HG03066 (cell line): ENCODE measurements around the gene PLCZ1.
"Not testable (repeated sequence)": the region's sequence is repeated elsewhere in the genome, so short reads cannot be mapped to it uniquely, and the experiment has no call there.

Experiments used
- ATAC-seq: cut with Tn5 transposase; IDR thresholded peaks from one replicate; pipeline ENCODE4 v1.9.1; 2021; ENCODE audit warnings: low read depth; ENCODE audit not compliant: unreplicated experiment

The PLCZ1 gene

DNA sequence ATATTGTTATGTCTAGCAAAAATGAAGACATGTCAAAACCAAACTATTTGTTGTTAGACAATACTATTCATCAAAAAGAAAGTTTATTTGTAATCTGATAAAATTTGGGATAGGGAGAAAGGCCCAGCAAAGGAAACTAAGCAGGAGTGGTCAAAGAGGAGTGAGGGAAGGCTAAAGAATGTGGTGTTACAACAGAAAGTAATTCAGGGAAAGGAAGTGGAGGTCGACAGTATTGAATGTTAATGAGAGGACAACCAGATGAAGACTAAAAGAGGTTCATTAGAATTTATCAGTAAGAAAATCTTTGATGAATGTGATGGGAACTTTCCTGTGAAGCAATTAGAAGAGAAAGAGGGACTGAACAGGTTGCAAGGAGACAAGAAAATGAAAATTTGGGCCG lies 33.9 kb downstream of the PLCZ1 start:
- no peak for ATAC-seq

DNA sequence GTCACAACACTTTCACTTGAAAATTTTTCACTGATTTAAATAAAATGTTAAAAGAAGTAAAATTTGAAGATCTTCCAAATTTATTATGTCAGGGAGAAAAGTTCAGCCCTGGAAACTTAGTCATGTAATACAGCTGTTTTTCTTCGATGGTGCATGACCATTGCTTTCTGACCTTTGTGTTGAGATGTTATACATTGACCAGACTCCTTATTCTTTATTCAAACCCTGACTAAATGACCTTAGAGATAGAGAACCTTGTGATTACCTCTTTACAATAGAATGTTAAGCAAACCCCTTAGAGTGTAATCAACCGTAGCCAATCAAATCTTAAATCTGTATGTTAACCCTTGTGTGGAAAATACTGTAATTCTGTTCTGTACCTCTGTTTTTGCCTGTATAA lies 34.5 kb downstream of the PLCZ1 start:
- no peak for ATAC-seq

DNA sequence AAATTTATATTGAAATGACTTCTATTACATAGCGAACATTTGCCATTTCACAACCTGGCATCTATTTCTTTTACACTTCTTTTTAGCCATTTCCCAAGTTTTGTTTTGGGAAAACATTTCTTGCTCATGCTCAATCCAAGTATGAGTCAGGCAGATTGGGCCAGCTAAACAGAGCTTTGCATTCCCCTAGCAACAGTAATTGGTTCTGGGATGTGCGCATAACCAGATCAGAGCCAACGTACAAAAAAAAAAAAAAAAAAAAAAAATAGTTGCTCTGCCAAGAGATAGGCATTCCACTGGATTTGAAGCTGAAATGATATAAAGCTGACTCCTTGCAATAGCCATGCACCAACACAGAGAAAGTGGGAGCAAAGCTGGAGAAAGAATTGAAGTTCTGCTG lies 37.5 kb downstream of the PLCZ1 start:
- ATAC-seq = no peak

DNA sequence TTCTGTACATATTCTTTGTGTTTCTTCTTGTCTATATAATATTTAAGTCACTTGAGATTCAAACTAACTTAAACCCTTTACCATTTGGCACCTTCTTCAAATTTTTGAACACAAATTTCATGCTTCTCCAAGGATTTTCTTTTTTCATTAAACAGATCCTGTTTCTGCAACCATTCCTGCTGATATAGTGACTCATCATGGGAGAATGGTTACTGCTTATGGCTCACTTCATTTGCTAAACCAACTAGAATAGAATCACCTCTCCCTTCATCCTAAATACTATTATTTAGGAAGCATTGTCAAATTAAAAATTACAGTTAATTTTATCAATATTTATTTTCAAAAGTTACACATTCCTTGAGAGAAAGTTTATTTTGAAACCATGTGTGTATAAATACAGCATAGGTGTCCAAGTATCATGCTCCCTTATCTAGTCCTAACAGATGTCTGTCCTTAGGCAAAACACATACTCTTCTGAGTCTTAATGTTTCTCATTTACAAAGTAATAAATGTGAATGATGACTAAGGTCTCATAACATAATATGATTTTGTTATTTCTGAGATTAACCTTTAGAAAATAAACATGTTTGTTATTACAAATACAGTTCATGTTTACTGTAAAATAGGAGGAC lies 40.7 kb downstream of the PLCZ1 start:
- ATAC-seq = no peak

DNA sequence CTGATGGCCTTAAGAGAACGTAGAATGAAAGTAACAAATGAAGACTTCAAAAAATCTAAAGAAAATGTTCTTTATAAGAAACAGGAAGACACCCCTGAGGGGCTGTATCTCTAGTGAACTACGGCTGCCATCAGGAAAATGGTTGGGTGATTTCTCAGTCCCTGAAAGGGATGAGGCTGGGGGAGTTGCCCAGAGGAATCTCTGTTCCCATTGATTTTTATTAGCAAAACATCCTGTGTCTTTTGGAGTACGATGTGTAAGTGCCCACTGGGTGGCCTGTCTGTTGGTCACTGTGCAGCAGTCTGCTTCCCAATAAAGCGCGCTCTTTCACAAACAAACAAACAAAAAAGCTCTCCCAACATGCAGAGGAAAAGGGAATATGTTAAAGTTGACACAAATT lies 43.8 kb downstream of the PLCZ1 start:
- not testable (repeated sequence) for ATAC-seq

DNA sequence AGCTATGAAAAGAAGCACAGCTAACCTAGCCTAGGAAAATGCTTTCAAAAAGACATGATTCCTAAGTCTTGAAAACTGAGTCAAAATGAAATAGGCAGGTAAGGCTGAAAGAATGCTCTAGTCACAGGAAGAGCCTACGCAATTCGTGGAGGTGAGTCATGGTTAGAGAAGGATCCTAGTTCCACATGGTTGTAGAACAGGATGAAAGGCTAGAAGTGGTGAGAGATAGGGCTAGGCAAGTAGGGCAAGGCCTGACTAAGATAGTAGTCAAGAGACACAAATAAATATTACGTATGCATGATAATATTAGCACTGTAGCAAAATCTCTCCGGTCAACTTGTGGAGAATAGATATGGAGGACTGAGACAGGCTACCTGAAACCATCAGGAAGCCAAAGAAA lies 47.2 kb downstream of the PLCZ1 start:
- no peak for ATAC-seq

DNA sequence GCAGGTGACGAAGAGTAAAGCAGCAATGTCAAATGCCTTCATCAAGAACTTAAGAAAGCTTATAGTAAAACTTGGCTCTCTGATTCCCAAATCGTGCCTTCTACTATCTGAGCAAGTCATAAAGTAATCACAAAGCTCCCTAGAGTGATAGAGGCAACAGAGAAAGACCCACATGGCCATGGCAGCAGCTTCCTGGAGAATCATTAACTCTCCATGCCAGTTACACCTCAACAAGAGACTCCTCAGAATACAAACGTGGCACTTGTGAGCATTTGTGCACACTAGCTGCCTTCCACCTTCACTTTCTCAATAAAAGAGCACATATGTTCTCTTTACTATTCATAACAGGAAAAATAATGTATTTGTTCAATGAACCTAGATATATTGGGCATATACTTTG lies 48.0 kb downstream of the PLCZ1 start:
- no peak for ATAC-seq

DNA sequence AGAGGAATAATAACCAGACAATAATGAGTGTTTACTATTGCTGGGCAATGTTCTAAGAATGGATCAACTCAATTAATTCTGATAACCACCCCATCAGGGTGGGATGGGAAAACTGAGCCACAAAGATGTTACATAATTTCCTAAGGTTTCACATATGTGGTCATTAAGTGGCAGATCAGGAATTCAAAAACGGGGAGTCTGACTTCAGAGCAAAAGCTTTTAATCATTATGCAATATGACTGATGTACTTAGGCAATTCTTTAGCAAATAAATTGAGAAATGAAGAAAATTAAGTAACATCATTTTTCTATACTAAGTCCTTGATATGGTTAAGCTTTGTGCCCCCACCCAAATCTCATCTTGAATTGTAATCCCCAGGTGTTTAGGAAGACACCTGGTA lies 53.4 kb downstream of the PLCZ1 start:
- no peak for ATAC-seq

DNA sequence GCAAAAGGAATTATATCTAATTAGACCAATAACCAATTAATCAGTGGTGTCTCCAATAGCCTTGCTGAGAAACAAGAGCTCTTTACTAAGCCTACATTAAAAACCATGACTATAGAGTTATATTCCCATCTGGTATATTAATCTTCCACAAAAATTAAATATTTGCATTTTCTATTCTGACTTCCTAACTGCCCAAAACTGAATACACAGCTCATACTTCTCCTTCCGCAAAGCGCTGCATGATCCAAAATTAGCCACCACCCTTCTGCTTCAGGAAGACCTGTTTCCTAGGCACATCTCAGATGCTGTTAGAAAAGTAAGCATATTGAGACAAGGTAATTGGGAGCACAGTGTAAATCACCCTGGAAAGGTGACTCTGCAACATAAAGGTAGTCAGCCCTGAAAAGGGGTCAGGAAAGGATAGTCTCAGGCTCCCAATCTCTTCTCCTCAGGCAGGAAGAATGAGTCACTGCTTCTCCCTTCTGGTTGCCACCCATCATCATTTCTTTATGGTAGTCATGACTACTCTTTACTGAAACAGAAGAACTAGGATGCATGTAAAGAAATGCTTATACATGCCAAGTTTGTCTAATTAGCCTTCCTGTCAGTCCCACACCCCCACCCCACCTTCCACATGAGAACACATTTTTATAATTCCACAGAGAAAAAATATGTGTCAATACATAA lies 54.3 kb downstream of the PLCZ1 start:
- no peak for ATAC-seq

DNA sequence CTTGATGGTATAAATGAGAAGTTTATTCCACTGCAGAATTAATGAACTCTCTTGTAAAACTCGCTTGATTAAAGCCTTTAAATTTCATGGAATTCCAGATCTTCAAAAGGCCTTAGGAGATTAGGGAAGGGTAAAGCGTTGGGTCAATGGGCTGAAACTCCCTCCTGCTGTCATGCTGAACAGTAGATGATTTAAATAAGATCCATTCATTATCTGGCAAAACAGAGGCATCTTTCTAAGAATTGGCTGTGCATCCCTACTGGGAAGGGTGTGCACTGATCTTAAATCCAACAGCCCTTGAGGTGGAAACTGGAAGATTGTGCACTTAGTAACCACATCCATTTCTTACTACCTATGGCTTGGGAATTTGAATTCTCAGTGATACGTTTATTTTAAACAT lies 56.0 kb downstream of the PLCZ1 start:
- ATAC-seq = no peak

DNA sequence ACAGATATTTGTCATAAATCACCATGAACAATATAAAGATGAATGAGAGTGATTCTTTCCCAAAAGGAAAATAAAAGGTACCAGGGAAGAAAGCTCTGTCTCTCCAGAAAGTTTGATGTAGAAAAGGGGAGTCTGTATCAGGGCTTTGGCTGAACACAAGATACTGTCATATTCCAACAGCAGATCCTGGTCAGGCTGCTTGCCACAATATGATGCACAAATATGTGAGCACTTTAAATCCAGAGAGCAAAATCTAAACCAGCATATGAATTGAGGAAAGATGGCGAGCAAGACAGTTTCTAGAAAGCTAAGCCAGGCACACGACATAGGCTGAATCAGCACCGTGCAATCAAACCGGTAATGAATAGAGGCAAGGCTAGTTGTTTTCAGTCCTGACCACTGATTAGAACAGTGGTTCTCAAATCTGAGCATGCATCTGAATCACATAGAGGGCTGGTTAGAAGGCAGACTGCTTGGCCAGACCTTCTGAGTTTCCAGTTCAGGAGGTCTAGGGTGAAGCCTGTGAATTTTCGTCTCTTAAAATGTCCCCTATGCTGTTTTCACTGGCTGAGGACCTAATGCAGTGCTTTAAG lies 60.7 kb downstream of the PLCZ1 start:
- no peak for ATAC-seq

DNA sequence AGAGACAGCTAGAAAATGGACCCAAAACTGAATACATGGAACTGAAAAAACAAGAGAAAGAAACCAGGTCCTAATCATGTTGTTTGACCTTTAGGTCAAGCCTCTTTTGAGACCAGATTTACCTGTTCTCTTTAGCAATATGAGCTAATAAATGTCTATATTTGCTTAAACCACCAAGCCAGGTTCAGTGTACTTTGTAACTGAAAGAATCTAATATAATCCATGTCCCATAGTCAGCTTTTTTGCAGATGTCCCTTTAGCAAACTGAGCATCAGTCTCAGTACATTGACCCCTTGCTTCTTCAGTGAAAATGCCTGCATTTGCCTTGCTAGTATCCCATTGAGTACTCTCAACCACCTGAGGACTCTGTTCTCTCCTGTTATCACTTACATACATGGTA lies 61.7 kb downstream of the PLCZ1 start:
- no peak for ATAC-seq

DNA sequence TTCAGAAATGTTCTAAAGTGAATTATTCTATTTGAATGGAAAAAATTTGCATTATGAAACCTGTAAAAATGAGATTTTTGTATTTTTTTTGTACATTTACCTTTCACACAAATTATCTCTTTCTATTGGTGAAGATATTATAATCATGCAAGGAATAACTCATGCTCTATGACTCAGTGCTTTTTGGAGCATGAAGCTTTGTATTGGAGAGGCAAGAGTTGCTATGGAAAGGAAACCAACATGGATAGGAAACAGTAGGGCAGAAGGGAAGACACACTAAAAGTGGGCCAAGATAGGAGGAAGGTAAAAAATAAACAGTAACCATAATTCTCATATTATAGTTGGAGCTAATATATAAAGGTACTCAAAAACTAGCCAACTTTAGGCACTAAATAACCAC lies 79.0 kb downstream of the PLCZ1 start:
- no peak for ATAC-seq

DNA sequence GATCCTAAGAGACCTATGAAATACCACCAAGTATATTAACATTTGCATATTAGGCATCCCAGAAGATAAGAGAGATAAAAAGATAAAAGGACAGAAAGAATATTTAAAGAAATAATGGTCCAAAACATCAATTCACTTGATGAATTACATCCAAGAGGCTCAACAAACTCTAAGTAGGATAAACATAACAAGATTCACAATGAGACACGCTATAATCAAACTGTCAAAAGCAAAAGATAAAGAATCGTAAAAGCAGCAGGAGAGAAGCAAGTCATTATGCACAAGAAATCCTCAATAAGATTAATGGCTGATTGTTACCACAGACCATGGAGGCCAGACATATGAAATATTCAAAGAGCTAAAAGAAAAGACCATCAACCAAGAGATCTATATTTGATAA lies 79.6 kb downstream of the PLCZ1 start:
- no peak for ATAC-seq

DNA sequence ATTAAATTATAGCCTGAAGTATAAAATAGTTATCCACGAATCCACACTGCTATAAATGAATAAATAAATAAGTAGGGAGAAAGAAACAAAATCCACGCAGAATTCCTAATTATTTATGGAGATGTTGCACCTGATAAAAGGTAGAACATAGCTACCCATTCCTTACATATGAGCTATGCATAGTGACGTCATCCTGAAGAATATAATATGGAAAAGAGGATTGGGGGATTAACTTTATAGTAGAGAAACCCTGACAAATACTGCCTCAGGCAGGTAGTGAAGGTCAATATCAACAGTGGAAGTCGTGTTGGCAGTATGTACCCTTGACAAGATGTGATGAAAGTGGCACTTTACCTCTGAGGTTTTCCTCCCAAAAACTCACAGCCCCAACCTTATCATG lies 82.5 kb downstream of the PLCZ1 start:
- ATAC-seq = no peak

DNA sequence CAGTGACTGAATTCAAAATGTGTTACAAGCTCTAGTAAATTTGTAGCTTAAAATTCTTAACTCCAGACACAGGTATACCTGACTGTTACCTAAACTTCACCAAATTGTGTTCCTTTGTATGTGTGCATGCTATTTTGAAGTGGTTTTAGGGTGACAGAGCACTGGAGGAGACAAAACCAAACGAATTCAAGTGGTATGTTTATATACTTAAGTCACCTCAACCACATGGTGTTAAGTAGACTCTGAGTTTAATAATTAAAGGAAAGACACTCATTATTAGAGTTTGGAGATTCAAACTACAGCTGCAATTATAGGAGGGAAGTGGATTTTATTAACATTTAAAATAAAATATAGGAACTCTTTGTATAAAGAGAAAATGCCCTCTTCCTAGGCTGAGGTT lies 84.3 kb downstream of the PLCZ1 start:
- no peak for ATAC-seq

DNA sequence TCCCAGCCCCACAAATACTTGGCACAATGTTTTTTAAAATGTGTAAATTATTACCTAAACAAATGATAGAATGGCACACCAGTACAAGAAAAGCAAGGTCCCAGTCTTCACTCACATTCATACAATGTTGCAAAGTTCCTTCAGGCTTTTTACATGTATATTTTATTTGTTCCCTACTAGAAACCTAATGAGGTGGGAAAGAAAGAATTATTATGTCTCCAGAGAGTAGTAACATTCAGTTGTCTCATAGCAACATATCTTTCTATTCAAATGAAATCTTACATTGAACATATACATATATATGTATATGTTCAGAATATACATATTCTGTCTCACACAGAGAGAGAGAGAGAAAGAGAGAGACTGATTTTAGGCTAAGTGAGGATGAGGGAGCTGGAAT lies 85.2 kb downstream of the PLCZ1 start:
- ATAC-seq = no peak

DNA sequence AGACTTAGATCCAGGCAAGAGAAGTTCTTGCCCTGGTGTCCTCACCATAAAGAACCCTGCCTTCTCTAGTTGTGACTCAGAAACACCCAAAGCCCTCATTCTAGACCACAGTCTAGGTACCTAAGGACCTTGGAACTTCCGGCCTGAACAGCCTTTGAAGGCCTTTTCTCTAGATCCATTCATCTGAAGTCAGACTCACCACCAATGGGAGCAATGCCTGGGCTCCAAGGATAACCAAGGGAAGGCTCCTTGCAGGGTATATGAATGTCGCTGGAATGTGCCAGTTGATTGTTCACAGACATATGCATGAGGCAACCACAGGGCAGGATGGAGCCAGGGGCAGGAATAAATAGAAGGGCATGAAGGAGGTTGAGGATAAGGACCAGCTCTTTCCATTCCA lies 86.3 kb downstream of the PLCZ1 start:
- no peak for ATAC-seq

DNA sequence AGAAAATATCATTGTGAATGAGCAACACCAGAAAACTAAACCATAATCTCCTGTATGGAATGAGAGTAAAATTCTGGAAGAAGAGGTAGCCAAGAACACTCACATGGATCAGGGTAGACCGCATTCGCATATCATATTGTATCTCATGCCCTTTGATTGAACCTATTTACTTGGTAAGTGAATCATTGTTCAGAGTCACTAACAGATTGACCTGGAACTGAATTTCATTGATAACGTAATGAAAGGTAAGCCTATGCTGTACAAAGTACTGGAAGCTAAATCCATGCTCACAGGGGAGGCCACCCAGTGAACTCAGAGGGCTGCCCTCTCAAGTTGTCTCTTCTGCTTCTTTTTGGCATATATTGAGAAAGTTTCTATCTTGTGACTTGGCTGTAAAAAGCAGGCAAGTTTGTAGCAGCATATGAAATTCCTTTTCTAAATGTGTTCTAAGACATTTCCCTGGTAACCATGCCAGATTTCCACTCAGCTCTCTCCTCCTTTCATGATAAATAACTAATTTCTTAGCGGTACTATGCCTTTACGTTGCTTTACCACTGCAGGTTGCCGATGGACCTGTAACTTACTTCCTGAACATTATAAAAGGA lies 91.4 kb downstream of the PLCZ1 start:
- ATAC-seq = no peak

DNA sequence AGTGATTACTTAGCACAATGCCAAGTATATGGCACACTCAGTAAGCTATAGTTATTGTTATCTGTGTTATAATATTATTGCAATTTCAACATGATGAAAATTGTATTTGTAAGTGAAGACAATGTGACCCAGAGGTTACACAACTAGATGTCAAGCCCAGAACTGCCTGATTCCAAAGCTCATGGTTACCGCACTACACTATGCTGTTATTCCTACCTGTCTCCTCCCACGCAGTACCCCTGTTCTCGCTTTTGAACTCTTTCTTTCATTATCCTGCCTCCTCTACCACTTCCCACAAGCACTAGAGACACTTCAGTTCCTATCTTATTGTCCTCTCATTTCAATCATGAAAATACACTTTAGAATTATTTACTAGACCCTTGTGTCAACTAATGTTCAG lies 93.2 kb downstream of the PLCZ1 start:
- ATAC-seq = no peak

DNA sequence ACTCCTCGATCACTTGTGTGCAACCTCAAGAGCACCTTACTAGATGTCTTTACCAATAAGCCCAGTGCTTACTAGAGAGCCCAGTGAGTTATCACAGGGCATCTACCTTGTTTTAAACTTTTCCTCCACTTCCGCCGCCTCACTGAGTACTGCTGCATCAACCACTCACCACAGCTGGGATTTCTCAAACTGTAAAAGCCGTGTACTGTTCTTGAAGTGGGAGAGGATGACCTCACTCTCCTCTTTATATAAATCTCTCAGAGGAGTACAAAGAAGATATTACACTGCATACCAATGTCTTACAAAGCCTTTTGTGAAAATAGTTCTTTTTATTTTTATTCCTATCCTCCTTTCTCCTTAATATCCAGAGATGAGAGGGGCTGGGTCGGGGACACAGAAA lies 94.1 kb downstream of the PLCZ1 start:
- no peak for ATAC-seq
